HepG2 (cell line): ENCODE results near the gene GRIN3A. TPM values are rescaled to one million over a fixed set of nuclear protein-coding genes. Genes with fewer than 3 reads are reported as not detected.

ENCODE experiments used
- EHMT2 ChIP-seq: fragments of 200-600 bp; sonication (generic); IDR thresholded peaks from 2 replicates; pipeline ENCODE4 v1.7.0; 2017; ENCODE audit warnings: antibody characterized with exemption, low read depth, low read length, borderline replicate concordance
- FOXP1 ChIP-seq, 2 experiments: fragments of 450-650 bp in 1 of 2; IDR thresholded peaks; 2 replicates each; pipeline ENCODE4 v1.6.1; 2017 to 2018; ENCODE audit warnings: antibody characterized with exemption in 1 of 2
- MAZ ChIP-seq, 2 experiments: sonication (generic) in 1 of 2; formaldehyde crosslinking in 1 of 2; IDR thresholded peaks; 2 replicates each; pipeline versions ENCODE4 v1.5.0 to v1.6.1; 2012 to 2020; ENCODE audit warnings: low read depth in 2 of 2, mild to moderate bottlenecking in 2 of 2, borderline replicate concordance in 1 of 2, improper control_type of control experiment in 1 of 2, low read length in 1 of 2, missing genetic modification reagents in 1 of 2, moderate library complexity in 1 of 2
- PAXIP1 ChIP-seq: sonication (generic); formaldehyde crosslinking; conservative IDR thresholded peaks from 2 replicates; pipeline ENCODE4 v1.4.0; 2020; ENCODE audit warnings: mild to moderate bottlenecking, missing genetic modification reagents, moderate library complexity
- PRDM15 ChIP-seq: sonication (generic); formaldehyde crosslinking; IDR thresholded peaks from 2 replicates; pipeline ENCODE4 v1.4.0; 2020; ENCODE audit warnings: missing genetic modification reagents
- PRPF4 ChIP-seq: fragments of 200-400 bp; formaldehyde crosslinking; IDR thresholded peaks from 2 replicates; pipeline ENCODE4 v1.6.1; 2016; ENCODE audit warnings: low read length, low read depth; ENCODE audit not compliant: poor library complexity, severe bottlenecking
- SNAPC4 ChIP-seq: sonication (generic); formaldehyde crosslinking; IDR thresholded peaks from 2 replicates; pipeline ENCODE4 v1.4.0; 2020; ENCODE audit warnings: mild to moderate bottlenecking, missing genetic modification reagents
- ZBTB34 ChIP-seq: sonication (generic); formaldehyde crosslinking; IDR thresholded peaks from 2 replicates; pipeline ENCODE4 v1.8.0; 2022; ENCODE audit warnings: mild to moderate bottlenecking, missing genetic modification reagents
- ZBTB44 ChIP-seq: sonication (generic); formaldehyde crosslinking; IDR thresholded peaks from 2 replicates; pipeline ENCODE4 v1.4.0; 2020; ENCODE audit warnings: missing genetic modification reagents
- polyA plus RNA-seq, 8 experiments: library from polyadenylated mRNA; depleted of rRNA in 3 of 8; stranded (reverse) in 7 of 8; unstranded in 1 of 8; fragments of >200 nt; fragmentation: Illumina TruSeq in 4 of 8; extraction: Trizol in 4 of 8; gene quantifications; 2 replicates each; pipeline versions ENCODE4 v1.2.1 to v1.2.3, GENCODE V29; 2011 to 2016; ENCODE audit warnings: low read depth in 4 of 8, missing spikeins in 1 of 8, mixed read lengths in 1 of 8; ENCODE audit not compliant: insufficient read depth in 1 of 8
- total RNA-seq, 5 experiments: library from RNA; depleted of rRNA; stranded (reverse); fragments of >200 nt; fragmentation: Illumina TruSeq; extraction: Trizol; gene quantifications; 2 replicates each; pipeline ENCODE4 v1.2.3, GENCODE V29; 2016; ENCODE audit warnings: low read depth in 1 of 5

Gene GRIN3A
- total and polyA plus RNA-seq, 2 of the 13 experiments (the other 11 are each of a cell fraction or from before 2014, with no cell fraction given) = not detected

GRCh38 chr9:101533334-101534204 is 204.9 kb downstream of the GRIN3A start, which contains the start of gene RNF20 (continued):
- TF ChIP-seq ZBTB44 (CRISPR knock-in tag) (no peak), MAZ (IDR thresholded peaks at IDR 0.05; ENCODE audit: borderline replicate concordance, low read depth, low read length) (peak; percentile 5; the same call in 1 of the 2 replicates), MAZ (CRISPR knock-in tag; IDR thresholded peaks at IDR 0.05; ENCODE audit: low read depth) (no peak; the same call in 1 of the 2 replicates), FOXP1 (IDR thresholded peaks at IDR 0.05) (no peak), FOXP1 (CRISPR knock-in tag; IDR thresholded peaks at IDR 0.05) (no peak), EHMT2 (peak; percentile 88; the same call in 1 of the 2 replicates), SNAPC4 (CRISPR knock-in tag) (no peak), PRPF4 (no peak), ZBTB34 (CRISPR knock-in tag) (peak; percentile 36; the same call in 1 of the 2 replicates), PRDM15 (CRISPR knock-in tag) (no peak), PAXIP1 (CRISPR knock-in tag) (peak; percentile 42; the same call in 1 of the 2 replicates)
